CD14-positive monocyte (primary cell): ENCODE data around the gene PPP2R2C. TPM values are rescaled to one million over a fixed set of nuclear protein-coding genes. Genes with fewer than 3 reads are reported as not detected.

Source experiments
- DNase-seq, 3 donors: peaks; one replicate each; pipeline ENCODE4 v3.0.0-alpha.2; 2011 to 2022
- H2AFZ ChIP-seq: 2 replicates; pipeline ENCODE4 v1.6.0; 2012; ENCODE audit warnings: mild to moderate bottlenecking, low read depth, low read length, inconsistent platforms; ENCODE audit not compliant: insufficient read depth, poor library complexity, severe bottlenecking
- H3K27ac ChIP-seq, 2 donors: 1 replicate in 1 of 2; 2 replicates in 1 of 2; pipeline ENCODE4 v1.5.1; 2012 to 2013; ENCODE audit warnings: low read length in 2 of 2, control low read depth in 1 of 2, inconsistent platforms in 1 of 2, low read depth in 1 of 2, mild to moderate bottlenecking in 1 of 2
- H3K27me3 ChIP-seq, 2 donors: one replicate each; pipeline versions ENCODE4 v1.6.0 to v1.6.1; 2011 to 2013; ENCODE audit warnings: low read length in 2 of 2; ENCODE audit not compliant: control insufficient read depth in 2 of 2, insufficient read depth in 2 of 2
- H3K36me3 ChIP-seq, 2 donors: replicated peaks in 1 of 2; 1 replicate in 1 of 2; 2 replicates in 1 of 2; pipeline versions ENCODE4 v1.5.1 to v1.6.1; 2012 to 2013; ENCODE audit warnings: low read length in 2 of 2, control low read depth in 1 of 2, inconsistent platforms in 1 of 2, mild to moderate bottlenecking in 1 of 2; ENCODE audit not compliant: insufficient read depth in 2 of 2, control insufficient read depth in 1 of 2
- H3K4me1 ChIP-seq, 2 donors: 1 replicate in 1 of 2; 2 replicates in 1 of 2; pipeline versions ENCODE4 v1.5.1 to v1.6.1; 2012 to 2013; ENCODE audit warnings: low read length in 2 of 2, control low read depth in 1 of 2, inconsistent platforms in 1 of 2, mild to moderate bottlenecking in 1 of 2, moderate library complexity in 1 of 2; ENCODE audit not compliant: insufficient read depth in 2 of 2, control insufficient read depth in 1 of 2
- H3K4me2 ChIP-seq: replicated peaks from 2 replicates; pipeline ENCODE3; 2012; ENCODE audit warnings: low read length, moderate library complexity, mild to moderate bottlenecking; ENCODE audit not compliant: poor library complexity, severe bottlenecking; ENCODE audit errors: extremely low read depth
- H3K4me3 ChIP-seq, 3 experiments: fragments of 200-600 bp in 1 of 3; sonication (generic) in 1 of 3; replicated peaks in 1 of 3; 1 replicate in 2 of 3; 2 replicates in 1 of 3; pipeline ENCODE4 v1.5.1; 2011 to 2013; ENCODE audit warnings: low read length in 3 of 3, mild to moderate bottlenecking in 3 of 3, control low read depth in 2 of 3, low read depth in 2 of 3, inconsistent platforms in 1 of 3, moderate library complexity in 1 of 3
- H3K79me2 ChIP-seq: 2 replicates; pipeline ENCODE4 v1.6.0; 2012; ENCODE audit warnings: mild to moderate bottlenecking, control low read depth, inconsistent platforms, low read length, moderate library complexity; ENCODE audit not compliant: insufficient read depth
- H3K9ac ChIP-seq: 2 replicates; pipeline ENCODE4 v1.6.0; 2017; ENCODE audit warnings: low read length, mild to moderate bottlenecking; ENCODE audit not compliant: insufficient read depth, poor library complexity, severe bottlenecking
- H3K9me3 ChIP-seq, 2 donors: replicated peaks in 1 of 2; 1 replicate in 1 of 2; 2 replicates in 1 of 2; pipeline versions ENCODE4 v1.5.1 to v1.6.1; 2012 to 2013; ENCODE audit warnings: low read length in 2 of 2, control low read depth in 1 of 2; ENCODE audit not compliant: control insufficient read depth in 1 of 2, insufficient read depth in 1 of 2
- H4K20me1 ChIP-seq: 2 replicates; pipeline ENCODE4 v1.6.0; 2012; ENCODE audit warnings: mild to moderate bottlenecking, low read length, control low read depth, moderate library complexity; ENCODE audit not compliant: insufficient read depth
- H3K27ac Mint-ChIP-seq, 7 donors: one replicate each; pipeline ENCODE4 v1.8.0; 2020; ENCODE audit warnings: mild to moderate bottlenecking in 7 of 7, mixed read lengths in 7 of 7, moderate library complexity in 6 of 7, inconsistent platforms in 2 of 7
- H3K27me3 Mint-ChIP-seq, 3 donors: one replicate each; pipeline ENCODE4 v1.8.0; 2021 to 2022; ENCODE audit warnings: low read depth in 3 of 3, mild to moderate bottlenecking in 3 of 3, mixed read lengths in 3 of 3, moderate library complexity in 3 of 3, inconsistent platforms in 1 of 3
- H3K36me3 Mint-ChIP-seq, 2 donors: one replicate each; pipeline ENCODE4 v1.8.0; 2020; ENCODE audit warnings: mixed read lengths in 2 of 2, inconsistent platforms in 1 of 2, mild to moderate bottlenecking in 1 of 2
- H3K4me1 Mint-ChIP-seq: one replicate; pipeline ENCODE4 v1.8.0; 2020; ENCODE audit warnings: mild to moderate bottlenecking, mixed read lengths
- H3K4me3 Mint-ChIP-seq, 2 donors: one replicate each; pipeline ENCODE4 v1.8.0; 2020; ENCODE audit warnings: mild to moderate bottlenecking in 2 of 2, mixed read lengths in 2 of 2, moderate library complexity in 1 of 2
- H3K9me3 Mint-ChIP-seq, 7 donors: one replicate each; pipeline ENCODE4 v1.8.0; 2020 to 2022; ENCODE audit warnings: mixed read lengths in 7 of 7, mild to moderate bottlenecking in 6 of 7, moderate library complexity in 6 of 7, inconsistent platforms in 2 of 7
- WGBS: methylation state at CpG from one replicate; pipeline ENCODE4 v1.1.5; 2013; ENCODE audit warnings: missing lambda C conversion rate; ENCODE audit not compliant: insufficient coverage; 5-methylcytosine and 5-hydroxymethylcytosine counted together
- intact Hi-C, 2 donors: fragments of 100-400 bp; cut with micrococcal nuclease; formaldehyde crosslinking; loops; one replicate each; pipeline versions ENCODE4 v1.15.0 to v1.15.1; 2023
- polyA plus RNA-seq, 3 donors: library from polyadenylated mRNA; depleted of rRNA in 1 of 3; unstranded in 2 of 3; stranded (reverse) in 1 of 3; fragments of 300-500 nt in 2 of 3; fragments of >200 nt in 1 of 3; fragmentation: Illumina TruSeq in 2 of 3; gene quantifications; 1 replicate in 2 of 3; 2 replicates in 1 of 3; pipeline ENCODE4 v1.2.3, GENCODE V29; 2012 to 2021
- TF ChIP-seq, protein P1 (sequence below): fragments of 200-600 bp; IDR thresholded peaks from one replicate; pipeline ENCODE4 v1.8.0; 2022; ENCODE audit warnings: antibody characterized with exemption, mild to moderate bottlenecking

Gene PPP2R2C
- polyA plus RNA-seq, 3 donors, result not detected

DNA sequence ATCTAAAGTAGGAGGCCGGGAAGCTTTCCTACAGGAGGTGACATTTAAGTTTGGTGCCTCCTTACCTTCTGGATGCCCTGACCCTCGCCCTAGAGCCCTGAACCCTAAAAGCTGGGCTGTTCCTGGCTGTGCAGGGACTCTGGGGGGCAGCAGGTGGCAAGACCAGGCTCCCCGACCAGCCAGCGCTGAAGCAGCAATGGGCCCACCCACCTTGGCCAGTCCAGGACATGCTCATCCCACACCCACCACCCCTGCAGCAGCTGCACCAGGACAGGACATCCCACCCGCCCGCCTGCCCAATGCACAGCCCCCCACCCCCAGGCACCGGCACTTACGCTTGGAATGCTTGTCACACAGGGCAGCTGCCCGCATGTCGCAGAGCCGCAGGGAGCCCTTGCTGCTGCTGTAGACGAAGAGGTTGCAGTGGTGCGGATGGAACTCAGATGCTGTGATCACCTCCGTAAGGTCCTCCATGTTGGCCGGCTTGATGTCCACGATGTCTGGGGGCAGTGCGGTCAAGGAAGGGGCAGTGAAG lies 124.8 kb downstream of the PPP2R2C start:
- TF ChIP-seq, protein P1, sequence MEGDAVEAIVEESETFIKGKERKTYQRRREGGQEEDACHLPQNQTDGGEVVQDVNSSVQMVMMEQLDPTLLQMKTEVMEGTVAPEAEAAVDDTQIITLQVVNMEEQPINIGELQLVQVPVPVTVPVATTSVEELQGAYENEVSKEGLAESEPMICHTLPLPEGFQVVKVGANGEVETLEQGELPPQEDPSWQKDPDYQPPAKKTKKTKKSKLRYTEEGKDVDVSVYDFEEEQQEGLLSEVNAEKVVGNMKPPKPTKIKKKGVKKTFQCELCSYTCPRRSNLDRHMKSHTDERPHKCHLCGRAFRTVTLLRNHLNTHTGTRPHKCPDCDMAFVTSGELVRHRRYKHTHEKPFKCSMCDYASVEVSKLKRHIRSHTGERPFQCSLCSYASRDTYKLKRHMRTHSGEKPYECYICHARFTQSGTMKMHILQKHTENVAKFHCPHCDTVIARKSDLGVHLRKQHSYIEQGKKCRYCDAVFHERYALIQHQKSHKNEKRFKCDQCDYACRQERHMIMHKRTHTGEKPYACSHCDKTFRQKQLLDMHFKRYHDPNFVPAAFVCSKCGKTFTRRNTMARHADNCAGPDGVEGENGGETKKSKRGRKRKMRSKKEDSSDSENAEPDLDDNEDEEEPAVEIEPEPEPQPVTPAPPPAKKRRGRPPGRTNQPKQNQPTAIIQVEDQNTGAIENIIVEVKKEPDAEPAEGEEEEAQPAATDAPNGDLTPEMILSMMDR, result no peak
- no peak overlapping the region for H3K27ac ChIP-seq
- H3K4me1 Mint-ChIP-seq, result no peaks in the 10 kb centered on the region
- WGBS, result 84% methylated on average over 12 of the region's 17 CpGs
- H4K20me1 ChIP-seq, result no peaks in the 10 kb centered on the region
- no peak overlapping the region for H3K4me3 ChIP-seq
- peaks cover 3 to 12% (median 9%) of the 10 kb centered on the region in 7 donors for H3K9me3 Mint-ChIP-seq
- no peak overlapping the region for H3K9ac ChIP-seq
- no peak overlapping the region for H2AFZ ChIP-seq
- peaks cover 0 to 8% of the 10 kb centered on the region in 2 donors for H3K9me3 ChIP-seq
- H3K4me3 Mint-ChIP-seq, result no peak overlapping the region
- H3K27me3 ChIP-seq, result no peaks in the 10 kb centered on the region
- H3K4me1 ChIP-seq, result no peaks in the 10 kb centered on the region
- peaks cover 2 to 6% (median 2%) of the 10 kb centered on the region in 3 donors for H3K27me3 Mint-ChIP-seq
- H3K27ac Mint-ChIP-seq, result no peak overlapping the region
- H3K79me2 ChIP-seq, result no peaks in the 10 kb centered on the region
- H3K4me2 ChIP-seq, result no peak overlapping the region
- DNase-seq, result no peak
- H3K36me3 Mint-ChIP-seq, result no peaks in the 10 kb centered on the region
- intact Hi-C loops, result no loop called here
- no peaks in the 10 kb centered on the region for H3K36me3 ChIP-seq

DNA sequence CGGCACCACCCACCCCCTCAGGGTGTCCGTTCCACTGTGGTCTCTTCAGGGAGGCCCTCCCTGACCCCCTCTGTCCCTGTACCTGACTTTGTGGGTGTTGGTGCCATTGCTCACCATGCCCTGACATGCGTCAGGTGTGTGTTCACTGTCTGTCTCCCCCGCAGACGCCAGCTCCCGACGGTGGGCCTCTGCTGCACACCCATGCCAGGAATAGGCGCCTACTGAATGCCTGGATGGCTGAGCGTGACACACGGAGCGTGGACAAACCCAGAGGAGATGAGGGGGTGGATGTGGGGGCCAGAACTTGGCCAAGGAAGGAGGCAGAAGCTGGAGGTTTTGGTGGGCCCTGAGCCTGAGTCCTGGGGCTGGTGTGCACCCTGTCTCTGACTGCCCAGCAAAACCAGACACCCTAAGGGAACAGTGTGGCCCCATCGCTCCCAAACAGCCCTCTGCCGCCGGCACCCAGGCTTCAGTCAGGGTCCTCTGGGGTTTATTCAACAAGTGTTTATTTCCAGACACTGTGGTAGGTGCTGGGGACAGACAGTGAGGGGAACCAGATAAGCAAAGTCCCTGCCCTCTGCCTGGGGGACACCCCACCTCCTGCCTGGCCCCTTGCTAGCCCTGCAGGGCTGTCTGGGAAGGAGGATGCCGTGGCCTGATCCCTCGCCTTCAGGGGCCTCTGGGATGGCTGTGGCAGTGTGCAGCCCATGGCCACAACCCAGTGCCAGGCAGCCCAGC lies 125.9 kb downstream of the PPP2R2C start:
- Histone ChIP-seq H3K9ac (no peak overlapping the region), H3K27ac (no peak overlapping the region), H3K27me3 (no peaks in the 10 kb centered on the region), H3K4me2 (no peak overlapping the region), H4K20me1 (no peaks in the 10 kb centered on the region), H3K4me3 (no peak overlapping the region), H2AFZ (no peak overlapping the region), H3K36me3 (no peaks in the 10 kb centered on the region), H3K4me1 (no peaks in the 10 kb centered on the region), H3K9me3 (peaks cover 0 to 8% of the 10 kb centered on the region in 2 donors), H3K79me2 (no peaks in the 10 kb centered on the region)
- WGBS, result 92% methylated on average over 16 of the region's 16 CpGs
- Mint-ChIP-seq H3K36me3 (no peaks in the 10 kb centered on the region), H3K27me3 (peaks cover 2 to 6% (median 2%) of the 10 kb centered on the region in 3 donors), H3K4me1 (no peaks in the 10 kb centered on the region), H3K9me3 (peaks cover 3 to 12% (median 9%) of the 10 kb centered on the region in 7 donors), H3K4me3 (no peak overlapping the region), H3K27ac (peak overlapping the region in 1 of 7 donors; percentile 62)
- intact Hi-C loops, result no loop called here
- TF ChIP-seq, protein P1, result no peak
- DNase-seq, result no peak
